GM23248 (cell line): ENCODE measurements around the gene ABLIM3.

ENCODE experiments used
- EZH2 ChIP-seq: fragments of 200-600 bp; sonication (generic); IDR thresholded peaks from 2 replicates; pipeline ENCODE4 v1.6.1; 2018; ENCODE audit warnings: antibody characterized with exemption, mild to moderate bottlenecking; ENCODE audit not compliant: insufficient read depth, poor library complexity, severe bottlenecking
- EZH2phosphoT487 ChIP-seq: fragments of 200-600 bp; sonication (generic); IDR thresholded peaks from 2 replicates; pipeline ENCODE4 v1.6.1; 2018; ENCODE audit warnings: antibody characterized with exemption, moderate library complexity, mild to moderate bottlenecking, low read depth; ENCODE audit not compliant: insufficient read depth

GRCh38 chr5:149207831-149208230 lies 66.5 kb downstream of the ABLIM3 start:
- no peak for TF ChIP-seq EZH2
- TF ChIP-seq EZH2phosphoT487, result no peak
